Erythroblast (primary cell): ENCODE results near the gene CDC42EP4.

Experiments used
- GATA1 ChIP-seq: IDR thresholded peaks from 2 replicates; pipeline ENCODE4 v1.6.1; 2011; ENCODE audit warnings: low read depth, mild to moderate bottlenecking, control low read depth, low read length, moderate library complexity
- POLR2A ChIP-seq: IDR thresholded peaks from 2 replicates; pipeline ENCODE4 v1.6.1; 2011; ENCODE audit warnings: mild to moderate bottlenecking, low read length

GRCh38 chr17:73256220-73256619 is 55.6 kb downstream of the CDC42EP4 start:
- TF ChIP-seq POLR2A = no peak
- TF ChIP-seq GATA1 = no peak
